HG02938 (cell line): ENCODE results near the gene SMOC2.
"Not testable (repeated sequence)": the region's sequence is repeated elsewhere in the genome, so short reads cannot be mapped to it uniquely, and the experiment has no call there.

Source experiments
- ATAC-seq: cut with Tn5 transposase; IDR thresholded peaks from one replicate; pipeline ENCODE4 v1.9.1; 2021; ENCODE audit warnings: mild to moderate bottlenecking, moderate library complexity; ENCODE audit not compliant: unreplicated experiment

SMOC2 gene

GRCh38 chr6:168699631-168700295, 258.8 kb downstream of the SMOC2 start:
- no peak for ATAC-seq

DNA sequence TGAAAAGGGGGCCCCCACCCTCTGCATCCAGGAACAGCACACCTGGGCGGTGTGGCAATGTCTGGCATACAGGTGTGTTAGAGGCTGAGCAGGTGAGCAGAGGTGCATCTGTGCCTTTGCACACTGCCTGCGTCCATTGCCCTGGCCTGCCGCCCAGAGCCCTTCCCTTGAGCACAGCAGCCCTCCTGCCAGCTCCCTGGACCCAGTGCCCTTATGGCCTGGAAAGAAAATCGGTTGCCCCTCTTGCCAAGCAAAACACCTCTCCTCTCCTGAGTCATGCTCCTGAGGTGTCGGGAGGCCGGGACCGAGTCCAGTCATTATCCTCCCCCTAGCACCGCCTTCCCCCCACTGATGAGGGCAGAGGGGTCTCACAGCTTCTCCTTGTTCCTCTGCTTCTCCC, 259.9 kb downstream of the SMOC2 start:
- ATAC-seq, result no peak

- no peak for ATAC-seq
Observed at GRCh38 chr6:168703990-168704389, 263.0 kb downstream of the SMOC2 start.

DNA sequence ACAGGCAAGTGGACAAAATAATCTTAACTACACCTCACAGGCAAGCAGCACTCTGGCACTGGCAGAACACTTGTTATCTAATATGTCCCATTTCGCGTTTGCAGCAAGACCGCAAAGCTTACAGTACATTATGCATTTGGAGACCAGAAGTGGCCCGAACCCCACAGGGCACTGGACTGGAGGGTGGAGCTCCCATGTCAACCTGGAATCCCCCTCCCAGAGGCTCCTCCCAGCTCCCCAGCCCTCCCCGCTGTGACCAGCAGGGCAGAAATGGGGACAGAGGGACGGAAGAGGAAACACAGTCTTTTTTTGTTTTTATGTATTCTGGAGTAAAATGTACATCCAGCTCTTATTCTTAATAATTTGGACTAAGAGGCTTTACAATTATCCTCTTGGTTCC, 263.7 kb downstream of the SMOC2 start:
- no peak for ATAC-seq

DNA sequence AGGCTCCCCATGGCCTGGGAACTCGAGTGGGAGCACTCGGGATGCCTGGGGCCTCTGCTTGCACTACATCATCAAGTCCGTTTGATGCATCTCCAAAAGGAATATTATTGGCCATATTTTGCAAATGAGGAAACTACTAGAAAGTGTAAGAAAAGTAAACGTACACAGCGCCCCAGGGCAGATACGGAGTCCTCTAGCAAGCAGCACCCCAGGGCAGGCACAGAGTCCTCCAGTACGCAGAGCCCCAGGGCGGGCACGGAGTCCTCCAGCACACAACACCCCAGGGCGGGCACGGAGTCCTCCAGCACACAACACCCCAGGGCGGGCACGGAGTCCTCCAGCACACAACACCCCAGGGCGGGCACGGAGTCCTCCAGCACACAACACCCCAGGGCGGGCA, 264.3 kb downstream of the SMOC2 start:
- not testable (repeated sequence) for ATAC-seq

- no peak for ATAC-seq
Observed at GRCh38 chr6:168706471-168707177, 265.6 kb downstream of the SMOC2 start.

- no peak for ATAC-seq
Observed at GRCh38 chr6:168708526-168708925, 267.5 kb downstream of the SMOC2 start.

- ATAC-seq, result no peak
Observed at GRCh38 chr6:168708984-168709383, 268.0 kb downstream of the SMOC2 start.

DNA sequence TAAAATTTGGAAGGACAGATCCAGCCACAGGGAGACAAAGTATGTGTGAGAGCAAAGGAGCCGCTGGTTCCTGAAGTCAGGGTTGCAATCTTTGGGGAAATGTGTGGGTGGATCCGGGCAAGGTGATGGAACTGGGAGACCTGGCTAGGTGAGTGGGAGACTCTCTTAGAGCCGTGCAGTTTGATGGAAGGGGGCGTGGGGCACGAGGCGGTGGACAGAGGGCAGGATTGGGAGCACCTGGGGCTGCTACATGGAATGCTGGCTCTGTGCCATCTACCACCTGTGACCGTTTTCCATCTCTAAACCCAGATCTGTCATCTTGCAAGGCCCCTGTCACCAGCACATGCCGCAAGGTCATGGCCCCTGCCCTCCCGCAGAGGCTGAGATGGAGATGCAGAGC, 268.4 kb downstream of the SMOC2 start:
- no peak for ATAC-seq

GRCh38 chr6:168709991-168710390, 269.0 kb downstream of the SMOC2 start:
- no peak for ATAC-seq

GRCh38 chr6:168711049-168711640, 270.2 kb downstream of the SMOC2 start:
- ATAC-seq, result no peak

DNA sequence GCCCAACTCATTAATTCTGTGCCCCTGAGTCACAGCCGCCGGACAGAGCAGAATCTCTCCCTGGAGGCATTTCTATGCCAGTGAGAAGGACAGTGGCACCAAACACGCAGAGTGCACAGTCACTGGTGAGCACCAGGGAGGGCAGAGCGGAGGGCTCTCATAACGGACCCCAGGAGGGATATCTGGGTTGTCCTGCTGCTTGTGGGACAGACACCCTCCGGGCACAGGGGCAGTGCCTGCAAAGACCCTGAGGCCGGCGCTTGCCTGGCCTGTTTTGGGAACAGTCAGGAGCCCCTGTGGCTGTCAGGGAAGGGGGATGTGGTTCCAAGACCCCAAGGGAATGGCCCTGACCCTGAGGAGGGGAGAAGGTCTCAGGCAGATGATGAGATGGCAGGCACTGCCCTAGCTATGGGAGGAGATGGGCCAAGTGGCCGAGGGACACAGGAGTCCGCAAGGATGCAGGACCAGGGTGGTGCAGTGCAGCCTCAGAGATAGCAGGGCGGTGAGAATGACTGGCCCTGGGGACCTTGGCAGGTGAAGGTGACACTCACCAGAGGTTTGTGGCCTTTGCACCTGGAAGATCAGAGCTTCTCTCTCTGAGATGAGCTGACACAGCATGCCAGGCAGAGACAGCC, 270.8 kb downstream of the SMOC2 start:
- ATAC-seq, result no peak

DNA sequence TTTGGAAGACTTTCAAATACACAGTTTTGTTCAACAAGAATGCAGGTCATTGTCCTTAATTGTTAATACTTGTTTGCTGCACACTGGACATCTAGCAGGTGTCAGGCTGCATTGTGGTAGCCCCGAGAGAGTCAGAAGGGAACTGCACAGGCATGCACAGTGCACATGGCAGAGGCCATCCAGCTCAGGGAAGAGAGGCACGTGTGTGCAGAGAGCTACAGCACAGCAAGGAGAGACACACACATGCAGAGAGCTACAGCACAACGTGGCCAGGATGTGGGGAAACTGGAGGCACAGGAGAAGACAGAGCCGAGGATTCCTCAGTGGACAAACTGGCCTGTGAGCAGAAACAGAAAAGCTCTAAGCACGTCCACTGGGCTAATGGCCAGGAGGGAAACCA, 272.0 kb downstream of the SMOC2 start:
- ATAC-seq, result no peak

DNA sequence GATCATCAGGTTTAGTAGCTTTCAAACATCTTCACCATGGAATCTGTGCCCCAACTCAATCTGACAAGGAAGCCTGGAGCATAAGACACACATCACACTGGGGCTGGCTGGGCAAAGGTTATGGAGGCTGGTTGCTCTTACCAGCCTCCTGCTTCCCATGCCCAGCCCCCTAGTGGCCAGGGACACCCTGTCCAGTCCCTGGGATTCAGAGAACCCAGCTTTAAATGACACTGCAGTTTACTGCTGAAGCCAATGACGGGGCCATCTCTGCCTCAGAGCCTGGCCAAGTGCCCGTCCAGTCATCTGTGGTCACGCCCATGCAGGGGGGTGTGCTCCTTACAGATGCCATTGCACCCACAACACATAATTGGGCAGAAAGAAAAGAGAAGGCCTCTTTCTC, 272.9 kb downstream of the SMOC2 start:
- ATAC-seq, result no peak

GRCh38 chr6:168714547-168715260, 273.7 kb downstream of the SMOC2 start:
- no peak for ATAC-seq

- no peak for ATAC-seq
Observed at GRCh38 chr6:168715643-168716481, 274.9 kb downstream of the SMOC2 start.

DNA sequence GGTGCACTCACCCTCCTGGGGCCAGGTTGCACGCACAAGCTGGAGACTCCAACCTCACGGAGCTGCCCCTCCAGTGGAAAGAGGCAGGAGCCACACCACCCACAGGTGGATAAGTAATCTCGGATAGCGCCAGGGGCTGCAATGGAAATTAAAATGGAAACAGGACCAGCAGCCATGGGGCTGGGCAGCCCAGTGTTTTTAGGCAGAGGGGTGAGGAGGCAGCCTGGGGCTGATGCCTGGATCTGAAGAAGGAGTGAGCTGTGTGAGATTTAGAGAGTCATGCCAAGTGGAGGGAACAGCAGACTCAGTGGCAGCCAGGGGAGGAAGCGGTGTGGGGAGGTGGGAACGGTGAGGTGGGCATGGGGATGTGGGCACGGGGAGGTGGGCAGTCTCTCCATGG, 275.6 kb downstream of the SMOC2 start:
- ATAC-seq, result no peak

DNA sequence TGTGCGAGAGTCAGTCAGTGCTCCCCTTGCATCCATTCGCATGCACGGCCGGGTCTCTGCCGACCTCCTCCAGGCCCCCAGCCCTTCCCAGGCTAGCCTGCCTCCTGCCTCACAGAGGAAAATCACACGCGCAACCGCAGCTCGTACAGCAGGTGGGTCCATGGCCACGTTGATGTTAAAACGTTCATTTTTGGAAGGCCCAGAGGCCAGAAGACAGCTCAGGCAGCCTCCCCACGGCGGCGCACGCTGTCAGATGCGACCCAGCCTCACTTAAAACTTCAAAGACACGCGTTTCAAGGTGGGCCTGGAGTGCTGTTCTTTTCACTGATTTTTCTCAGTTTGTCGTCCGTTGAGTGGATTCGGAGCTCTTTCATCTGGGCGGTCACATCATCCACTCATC, 276.5 kb downstream of the SMOC2 start:
- no peak for ATAC-seq
